ENCODE data around the gene ELP5.

- no peak for TF ChIP-seq YY1 (IDR thresholded peaks at IDR 0.05; ENCODE audit: low read depth, low read length)
- TF ChIP-seq USF2 (IDR thresholded peaks at IDR 0.05; ENCODE audit: borderline replicate concordance, low read depth, low read length): no peak
- TF ChIP-seq KLF5 (IDR thresholded peaks at IDR 0.05; ENCODE audit: partially characterized antibody): no peak
- TF ChIP-seq RAD21 (IDR thresholded peaks at IDR 0.05; ENCODE audit: insufficient read depth, low read depth, low read length): no peak
- no peak for TF ChIP-seq E2F8 (IDR thresholded peaks at IDR 0.05; ENCODE audit: low read depth, partially characterized antibody)
- no peak for TF ChIP-seq ZBED1 (IDR thresholded peaks at IDR 0.05; ENCODE audit: borderline replicate concordance)
- no peak for TF ChIP-seq POLR2A (IDR thresholded peaks at IDR 0.05; ENCODE audit: low read depth, low read length)
- TF ChIP-seq SPI1 (IDR thresholded peaks at IDR 0.05; ENCODE audit: borderline replicate concordance, insufficient read depth, low read depth, low read length): no peak
- TF ChIP-seq FOXM1 (IDR thresholded peaks at IDR 0.05; ENCODE audit: low read depth, low read length): no peak
- no peak for TF ChIP-seq CTCF (IDR thresholded peaks at IDR 0.05 in 2 of 3, conservative IDR thresholded peaks at IDR 0.05 in 1 of 3; ENCODE audit: control insufficient read depth in 2 of 3, extremely low read depth in 1 of 3, insufficient read depth in 1 of 3, low read depth in 3 of 3, low read length in 3 of 3)
- TF ChIP-seq GABPA (IDR thresholded peaks at IDR 0.05; ENCODE audit: low read depth): no peak
- no peak for TF ChIP-seq RELA (IDR thresholded peaks at IDR 0.05; ENCODE audit: borderline replicate concordance, partially characterized antibody)
- no peak for TF ChIP-seq POU2F2 (IDR thresholded peaks at IDR 0.05; ENCODE audit: borderline replicate concordance, low read depth, low read length)
- TF ChIP-seq NR2C2 (IDR thresholded peaks at IDR 0.05; ENCODE audit: borderline replicate concordance, control insufficient read depth, insufficient read length, low read depth): no peak
Observed at GRCh38 chr17:7292729-7293128, 40.7 kb downstream of the ELP5 start.
